HEK293T (cell line): ENCODE data around the gene NPAS3.

Experiments used
- BHLHE40 ChIP-seq: fragments of 450-650 bp; IDR thresholded peaks from 2 replicates; pipeline ENCODE4 v1.6.1; 2016; ENCODE audit warnings: mild to moderate bottlenecking, moderate library complexity, borderline replicate concordance
- CTBP1 ChIP-seq: fragments of 450-650 bp; IDR thresholded peaks from 2 replicates; pipeline ENCODE4 v1.6.1; 2016; ENCODE audit warnings: borderline replicate concordance
- FOXA1 ChIP-seq: fragments of 450-650 bp; IDR thresholded peaks from 2 replicates; pipeline ENCODE4 v1.6.1; 2016; ENCODE audit warnings: mild to moderate bottlenecking
- FOXK2 ChIP-seq: fragments of 450-650 bp; IDR thresholded peaks from 2 replicates; pipeline ENCODE4 v1.6.1; 2016; ENCODE audit warnings: mild to moderate bottlenecking
- FOXM1 ChIP-seq: fragments of 450-650 bp; IDR thresholded peaks from 2 replicates; pipeline ENCODE4 v1.6.1; 2017; ENCODE audit warnings: mild to moderate bottlenecking, borderline replicate concordance
- HDGF ChIP-seq: fragments of 450-650 bp; IDR thresholded peaks from 2 replicates; pipeline ENCODE4 v1.6.1; 2017; ENCODE audit warnings: antibody characterized with exemption, borderline replicate concordance
- L3MBTL2 ChIP-seq: fragments of 450-650 bp; conservative IDR thresholded peaks from 2 replicates; pipeline ENCODE4 v1.6.1; 2016; ENCODE audit warnings: mild to moderate bottlenecking
- LEF1 ChIP-seq: fragments of 450-650 bp; IDR thresholded peaks from 2 replicates; pipeline ENCODE4 v1.6.1; 2017; ENCODE audit warnings: mild to moderate bottlenecking, borderline replicate concordance

- TF ChIP-seq FOXM1 (no peak), BHLHE40 (no peak), HDGF (no peak), FOXA1 (no peak), FOXK2 (no peak), L3MBTL2 (no peak), LEF1 (no peak), CTBP1 (no peak)
Measured at GRCh38 chr14:32940711-32941667, 2.3 kb downstream of the NPAS3 start.
